GM18526 (cell line): Measurements from ENCODE around the gene TMEM143.

Experiments
- POLR2A ChIP-seq: IDR thresholded peaks from 3 replicates; pipeline ENCODE4 v1.6.1; 2011; ENCODE audit not compliant: insufficient read length; ENCODE audit errors: extremely low read depth

Gene TMEM143

DNA sequence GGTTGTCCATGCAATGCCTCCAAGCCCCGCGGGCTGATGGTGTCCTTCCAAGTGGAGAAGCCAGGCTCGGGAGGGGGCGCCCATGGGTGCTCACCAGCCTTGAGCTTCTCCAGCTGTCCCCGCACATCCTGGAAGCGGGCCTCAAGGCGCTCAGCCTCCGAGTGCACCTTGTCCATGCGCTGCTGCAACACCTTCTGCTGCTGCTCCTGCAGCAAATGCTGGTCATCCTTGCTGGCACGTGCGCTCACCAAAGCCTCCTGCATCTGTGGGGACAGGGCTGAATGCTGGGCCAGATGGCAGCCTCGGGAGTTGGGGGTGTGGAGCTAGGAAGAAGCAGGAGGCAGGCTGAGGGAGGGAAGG lies 61.2 kb downstream of the TMEM143 start:
- no peak for TF ChIP-seq POLR2A

DNA sequence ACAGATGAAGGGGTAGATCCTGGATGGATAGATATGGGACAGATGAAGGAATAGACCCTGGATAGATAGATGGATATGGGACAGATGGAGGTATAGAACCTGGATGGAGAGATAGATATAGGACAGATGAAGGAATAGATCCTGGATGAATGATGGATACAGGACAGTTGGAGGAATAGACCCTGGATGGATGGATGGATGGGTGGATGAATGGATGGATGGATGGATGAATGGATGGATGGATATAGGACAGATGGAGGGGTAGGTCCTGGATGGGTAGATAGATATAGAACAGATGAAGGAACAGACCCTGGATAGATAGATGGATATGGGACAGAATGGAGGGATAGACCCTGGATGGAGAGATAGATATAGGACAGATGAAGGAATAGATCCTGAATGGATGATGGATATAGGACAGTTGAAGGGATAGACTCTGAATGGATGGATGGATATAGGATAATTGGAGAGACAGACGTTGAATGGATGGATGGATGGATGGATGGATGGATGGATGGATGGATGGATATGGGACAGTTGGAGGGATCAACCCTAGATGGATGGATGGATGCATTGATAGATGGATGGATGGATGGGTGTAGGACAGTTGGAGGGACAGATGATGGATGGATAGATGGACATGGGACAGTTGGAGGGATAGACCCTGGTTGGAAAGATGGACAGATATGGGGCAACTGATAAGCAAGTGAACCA lies 61.7 kb downstream of the TMEM143 start:
- no peak for TF ChIP-seq POLR2A

DNA sequence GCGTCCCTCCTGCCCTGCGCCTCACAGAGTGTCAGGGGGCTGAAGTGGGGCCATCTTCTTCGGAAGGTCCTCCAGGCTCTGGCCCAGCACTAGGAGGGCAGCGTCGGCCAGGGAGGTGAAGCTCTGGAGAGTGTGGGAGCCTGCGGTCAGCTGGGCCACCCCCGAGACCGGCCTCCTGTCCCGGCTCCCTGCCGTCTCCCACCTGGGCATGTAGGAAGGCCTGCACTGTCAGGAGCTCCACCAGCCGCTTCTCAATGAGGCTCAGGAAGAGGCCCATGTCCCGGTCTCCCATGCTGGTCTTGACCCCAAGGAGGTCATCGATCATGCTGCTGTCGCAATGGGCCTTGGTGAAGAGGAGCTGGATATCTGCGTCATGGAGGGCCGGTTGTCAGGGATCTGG lies 65.8 kb downstream of the TMEM143 start:
- TF ChIP-seq POLR2A, result no peak

DNA sequence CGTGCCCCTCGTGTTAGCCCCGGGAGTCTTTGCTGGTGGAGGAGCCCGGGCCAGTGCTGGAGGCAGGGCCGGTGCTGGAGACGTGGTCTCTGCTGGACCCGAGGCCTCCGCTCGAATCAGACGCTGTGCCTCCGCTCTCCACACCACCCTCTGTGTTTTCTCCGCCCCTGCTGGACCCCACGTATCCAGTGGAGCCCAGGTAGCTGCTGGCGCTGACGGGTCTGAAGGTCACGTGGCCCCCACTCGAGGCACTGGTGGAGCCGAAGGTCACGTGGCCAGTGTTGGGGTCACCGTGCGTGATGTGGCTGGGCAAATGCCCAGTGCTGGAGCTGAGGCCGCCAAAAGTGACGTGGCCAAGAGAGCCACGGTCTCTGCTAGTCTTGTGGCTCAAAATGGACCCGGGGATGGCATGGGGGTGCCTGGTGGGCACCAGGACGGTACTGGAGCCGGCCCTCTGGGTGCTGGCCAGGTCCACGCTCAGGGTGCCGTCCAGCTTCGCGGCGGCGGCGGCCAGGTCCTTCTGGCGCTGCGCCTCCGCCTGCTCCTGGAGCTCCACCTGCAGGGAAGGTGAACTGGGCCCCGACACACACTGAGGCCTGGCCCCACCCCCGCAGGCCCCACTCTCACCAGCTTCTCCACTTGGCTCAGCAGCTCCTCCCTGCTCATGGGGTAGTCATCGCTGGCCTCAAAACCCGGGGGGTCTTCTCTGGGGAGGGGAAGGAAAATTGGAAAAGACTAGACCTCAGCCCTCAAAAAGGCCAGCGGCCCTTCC lies 66.6 kb downstream of the TMEM143 start:
- TF ChIP-seq POLR2A, result no peak

DNA sequence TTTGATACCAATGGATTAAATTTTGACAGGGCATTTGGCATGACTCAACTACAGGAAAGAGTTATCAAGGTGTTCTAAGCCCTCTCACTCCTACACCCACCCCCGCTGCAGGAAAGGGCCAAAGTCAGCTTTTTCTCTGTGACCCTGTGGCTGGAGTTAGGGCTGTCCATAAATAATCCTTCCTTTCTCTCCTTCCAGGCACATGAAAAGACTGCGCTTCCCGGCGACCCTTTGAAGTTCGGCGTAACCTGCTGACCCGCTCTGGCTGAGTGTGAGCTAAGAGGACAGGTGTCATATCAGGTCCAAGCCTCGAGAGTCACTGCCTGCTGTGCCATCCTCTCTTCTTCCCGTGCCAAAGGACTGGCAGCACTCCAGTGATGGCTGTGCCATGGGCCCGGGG lies 68.3 kb downstream of the TMEM143 start:
- TF ChIP-seq POLR2A, result no peak

GRCh38 chr19:48292798-48293197 lies 70.9 kb downstream of the TMEM143 start:
- no peak for TF ChIP-seq POLR2A

GRCh38 chr19:48290771-48291488 lies 72.8 kb downstream of the TMEM143 start:
- no peak for TF ChIP-seq POLR2A

DNA sequence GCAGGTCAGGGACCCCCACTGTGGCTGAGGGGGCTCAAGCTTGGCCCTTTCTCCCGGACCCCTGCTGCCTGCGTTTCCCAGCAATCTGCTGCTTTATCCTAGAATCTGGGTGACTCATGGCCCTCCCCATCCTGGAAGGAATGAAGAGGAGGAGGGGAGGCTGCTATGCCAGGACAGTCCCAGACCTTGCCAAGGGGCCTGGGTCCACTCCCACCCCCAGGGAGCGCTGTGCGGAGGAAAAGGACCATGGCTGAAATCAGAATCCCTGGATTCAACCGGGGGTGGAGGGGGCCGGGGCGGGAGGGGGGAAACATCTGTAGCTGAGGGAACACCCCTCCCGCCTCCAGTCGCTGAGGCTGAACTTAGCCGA lies 73.4 kb downstream of the TMEM143 start:
- no peak for TF ChIP-seq POLR2A

DNA sequence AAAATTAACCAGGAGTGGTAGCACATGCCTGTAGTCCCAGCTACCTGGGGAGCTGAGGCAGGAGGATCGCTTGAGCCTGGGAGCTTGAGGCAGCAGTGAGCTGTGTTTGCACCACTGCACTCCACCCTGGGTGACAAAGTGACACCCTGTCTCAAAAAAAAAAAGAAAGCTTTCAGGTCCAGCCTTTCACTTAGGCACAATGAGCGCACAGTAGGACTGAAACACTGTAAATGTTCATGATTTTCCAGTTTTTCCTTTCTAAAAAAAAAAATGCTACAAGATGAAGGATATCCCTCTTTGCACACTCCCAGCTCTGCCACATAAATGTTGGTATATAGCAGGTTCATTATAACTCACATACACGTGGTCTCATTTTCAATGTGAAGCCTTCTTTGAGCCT lies 76.0 kb downstream of the TMEM143 start:
- no peak for TF ChIP-seq POLR2A

- no peak for TF ChIP-seq POLR2A
These were observed 78.8 kb downstream of the TMEM143 start for GRCh38 chr19:48284896-48285295.

GRCh38 chr19:48283908-48284307 lies 79.8 kb downstream of the TMEM143 start:
- no peak for TF ChIP-seq POLR2A
